GM12874 (cell line): ENCODE data around the gene WDR3.

Experiments used
- CTCF ChIP-seq: IDR thresholded peaks from 2 replicates; pipeline ENCODE4 v1.5.1; 2011; ENCODE audit warnings: low read depth, mild to moderate bottlenecking, control low read depth, low read length, moderate library complexity; ENCODE audit not compliant: insufficient read depth

Gene WDR3

GRCh38 chr1:117897551-117897950, 32.0 kb upstream of the WDR3 start:
- TF ChIP-seq CTCF: no peak

- no peak for TF ChIP-seq CTCF
These were observed 29.7 kb upstream of the WDR3 start for GRCh38 chr1:117899801-117900200.

- TF ChIP-seq CTCF: no peak
These were observed 26.6 kb upstream of the WDR3 start for GRCh38 chr1:117902944-117903343.

- no peak for TF ChIP-seq CTCF
These were observed 25.1 kb upstream of the WDR3 start for GRCh38 chr1:117904485-117904884.

GRCh38 chr1:117905019-117905418, 24.5 kb upstream of the WDR3 start:
- no peak for TF ChIP-seq CTCF

- no peak for TF ChIP-seq CTCF
These were observed 18.5 kb upstream of the WDR3 start for GRCh38 chr1:117911051-117911450.

- TF ChIP-seq CTCF: no peak
These were observed 10.2 kb upstream of the WDR3 start for GRCh38 chr1:117919376-117919775.

- no peak for TF ChIP-seq CTCF
These were observed 7.5 kb upstream of the WDR3 start for GRCh38 chr1:117921991-117922390.
